ENCODE measurements around the gene ZNF814.
"Not testable (repeated sequence)": the region's sequence is repeated elsewhere in the genome, so short reads cannot be mapped to it uniquely, and the experiment has no call there.

GRCh38 chr19:57812975-57813820 is 75.6 kb downstream of the ZNF814 start:
- not testable (repeated sequence) for TF ChIP-seq EZH2phosphoT487 (IDR thresholded peaks at IDR 0.05; ENCODE audit: unreplicated experiment); CTCF (conservative IDR thresholded peaks at IDR 0.05; ENCODE audit: low read depth in 2 of 2); POLR2AphosphoS5 (IDR thresholded peaks at IDR 0.05; ENCODE audit: low read depth); ETS1 (IDR thresholded peaks at IDR 0.05); EZH2 (IDR thresholded peaks at IDR 0.05; ENCODE audit: low read depth, unreplicated experiment); CREB1 (CRISPR knock-in tag; IDR thresholded peaks at IDR 0.05; ENCODE audit: low read depth); REST (IDR thresholded peaks at IDR 0.05; ENCODE audit: unreplicated experiment); STAT1 (IDR thresholded peaks at IDR 0.05; ENCODE audit: unreplicated experiment)
